Hepatocyte (in vitro differentiated cells): ENCODE measurements around the gene LRP1B.

ENCODE experiments used
- CTCF ChIP-seq: fragments of 200-600 bp; sonication (generic); IDR thresholded peaks from 2 replicates; pipeline ENCODE4 v1.5.1; 2016; ENCODE audit warnings: antibody characterized with exemption, mild to moderate bottlenecking; ENCODE audit not compliant: poor library complexity
- EZH2 ChIP-seq: fragments of 200-600 bp; sonication (generic); IDR thresholded peaks from 2 replicates; pipeline ENCODE4 v1.6.1; 2016; ENCODE audit warnings: antibody characterized with exemption, mild to moderate bottlenecking, borderline replicate concordance
- EZH2phosphoT487 ChIP-seq: fragments of 200-600 bp; sonication (generic); IDR thresholded peaks from one replicate; pipeline ENCODE4 v1.6.1; 2018; ENCODE audit warnings: antibody characterized with exemption, mild to moderate bottlenecking, low read depth, moderate library complexity; ENCODE audit not compliant: unreplicated experiment, severe bottlenecking

- TF ChIP-seq CTCF: no peak
- no peak for TF ChIP-seq EZH2
- TF ChIP-seq EZH2phosphoT487: no peak
These were observed 1075.3 kb downstream of the LRP1B start for GRCh38 chr2:141055531-141055930.
